T-helper 1 cell (primary cell): ENCODE results near the gene ZNF280B.
"Not testable (repeated sequence)": the region's sequence is repeated elsewhere in the genome, so short reads cannot be mapped to it uniquely, and the experiment has no call there.

Experiments
- DNase-seq, 5 donors: peaks; one replicate each; pipeline ENCODE4 v3.0.0-alpha.2; 2012 to 2020

ZNF280B gene

DNA sequence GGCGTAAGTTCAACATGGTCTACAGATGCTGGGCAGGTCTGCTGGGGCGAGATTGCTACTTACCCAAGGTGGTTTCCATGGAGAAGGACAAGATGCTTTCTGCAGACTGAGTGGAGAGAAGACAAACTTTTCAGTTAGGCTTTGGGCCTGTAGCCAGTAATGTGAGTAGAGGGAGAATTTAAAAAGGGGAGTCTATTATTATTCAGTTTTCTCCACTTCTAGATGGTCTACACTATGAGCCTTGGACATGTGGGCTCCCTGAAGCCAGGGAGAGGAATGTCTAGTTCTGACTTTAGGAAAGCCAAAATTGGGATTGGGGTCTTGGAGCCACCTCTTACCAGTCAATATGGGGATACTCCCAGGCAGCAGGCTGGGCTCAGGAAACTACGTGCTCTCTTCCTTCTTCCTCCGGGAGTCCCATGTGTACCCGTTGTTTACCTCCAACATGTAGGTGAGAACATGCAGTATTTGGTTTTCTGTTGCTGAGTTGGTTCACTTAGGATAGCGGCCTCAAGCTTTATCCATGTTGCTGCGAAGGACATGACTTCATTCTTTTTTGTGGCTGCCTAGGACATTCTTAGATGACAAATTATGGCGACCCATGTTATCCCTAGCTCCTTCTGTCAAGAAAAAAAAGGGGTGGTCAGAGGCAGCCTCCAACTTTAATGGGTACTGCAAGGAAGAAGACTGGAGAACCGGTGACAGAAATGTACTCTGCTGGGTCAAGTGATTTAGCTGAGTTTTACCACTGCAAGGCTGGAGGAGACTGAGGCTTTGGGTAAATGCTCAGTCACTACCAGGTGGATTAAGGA lies 26.3 kb upstream of the ZNF280B start:
- DNase-seq, result no peak

DNA sequence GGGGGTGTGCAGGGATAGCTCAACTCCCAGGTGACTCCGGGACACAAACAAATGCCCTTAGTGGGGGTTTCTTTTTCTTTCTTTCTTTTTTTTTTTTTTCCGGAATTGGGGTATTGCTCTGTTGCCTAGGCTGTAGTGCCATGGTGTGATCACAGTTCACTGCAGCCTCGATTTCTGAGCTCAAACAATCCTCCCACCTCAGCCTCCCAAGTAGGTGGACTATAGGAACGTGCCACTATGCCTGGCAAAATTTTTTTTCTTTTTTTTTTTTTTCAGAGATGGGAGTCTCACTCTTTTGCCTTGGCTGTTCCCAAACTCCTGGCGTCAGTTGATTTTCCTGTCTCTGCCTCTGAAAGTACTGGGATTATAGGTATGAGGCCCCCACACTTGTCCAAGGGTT lies 25.3 kb upstream of the ZNF280B start:
- DNase-seq, result no peak

- DNase-seq, result no peak
Observed at GRCh38 chr22:22533417-22533816, 24.9 kb upstream of the ZNF280B start.

DNA sequence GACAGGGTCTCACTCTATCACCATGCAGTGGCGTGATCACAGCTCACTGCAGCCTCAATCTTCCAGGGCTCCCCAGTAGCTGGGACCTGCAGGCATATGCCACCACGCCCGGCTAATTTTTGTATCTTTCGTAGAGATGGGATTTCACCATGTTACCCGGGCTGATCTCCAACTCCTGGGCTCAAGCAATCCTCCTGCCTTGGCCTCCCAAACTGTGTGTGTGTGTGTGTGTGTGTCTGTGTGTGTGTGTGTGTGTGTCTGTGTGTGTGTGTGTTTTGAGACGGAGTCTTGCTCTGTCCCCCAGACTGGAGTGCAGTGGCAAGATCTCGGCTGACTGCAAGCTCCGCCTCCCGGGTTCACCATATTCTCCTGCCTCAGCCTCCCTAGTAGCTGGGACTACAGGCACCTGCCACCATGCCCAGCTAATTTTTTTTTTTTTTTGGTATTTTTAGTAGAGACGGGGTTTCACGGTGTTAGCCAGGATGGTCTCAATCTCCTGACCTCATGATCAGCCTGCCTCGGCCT lies 24.1 kb upstream of the ZNF280B start:
- DNase-seq, result not testable (repeated sequence)

- DNase-seq, result no peak
Observed at GRCh38 chr22:22531770-22532546, 23.4 kb upstream of the ZNF280B start.

GRCh38 chr22:22528780-22529179 lies 20.2 kb upstream of the ZNF280B start:
- DNase-seq, result no peak

GRCh38 chr22:22527312-22527711 lies 18.8 kb upstream of the ZNF280B start:
- no peak for DNase-seq

DNA sequence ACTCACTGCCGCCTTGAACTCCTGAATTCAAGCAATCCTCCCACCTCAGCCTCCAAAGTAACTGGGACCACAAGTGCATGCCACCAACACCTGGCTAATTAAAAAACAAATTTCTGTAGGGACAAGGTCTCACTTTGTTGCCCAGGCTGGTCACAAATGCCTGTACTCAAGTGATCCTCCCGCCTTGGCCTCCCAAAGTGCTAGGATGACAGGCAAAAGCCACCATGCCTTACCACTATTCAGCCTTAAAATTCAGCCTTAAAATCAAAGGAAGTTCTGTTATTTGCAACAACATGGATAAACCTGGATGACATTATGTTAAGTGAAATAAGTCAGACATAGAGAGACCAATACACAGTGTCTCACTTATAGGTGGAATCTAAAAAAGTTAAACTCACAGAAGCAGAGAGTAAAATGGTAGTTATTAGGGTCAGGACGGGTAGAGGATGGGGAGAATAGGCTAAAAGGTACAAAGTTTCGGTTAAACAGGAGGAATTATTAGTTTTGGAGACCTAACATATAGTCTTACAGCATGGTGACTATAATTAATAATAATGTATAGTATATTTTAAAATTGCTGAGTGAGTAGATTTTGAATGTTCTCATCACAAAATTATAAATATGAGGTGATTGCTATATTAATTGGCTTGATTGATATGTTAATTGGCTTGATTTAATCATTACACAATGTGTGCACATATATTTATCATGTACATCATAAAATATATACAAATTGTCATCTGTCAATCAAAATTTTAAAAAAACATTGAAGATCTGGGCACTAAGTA lies 17.8 kb upstream of the ZNF280B start:
- no peak for DNase-seq

DNA sequence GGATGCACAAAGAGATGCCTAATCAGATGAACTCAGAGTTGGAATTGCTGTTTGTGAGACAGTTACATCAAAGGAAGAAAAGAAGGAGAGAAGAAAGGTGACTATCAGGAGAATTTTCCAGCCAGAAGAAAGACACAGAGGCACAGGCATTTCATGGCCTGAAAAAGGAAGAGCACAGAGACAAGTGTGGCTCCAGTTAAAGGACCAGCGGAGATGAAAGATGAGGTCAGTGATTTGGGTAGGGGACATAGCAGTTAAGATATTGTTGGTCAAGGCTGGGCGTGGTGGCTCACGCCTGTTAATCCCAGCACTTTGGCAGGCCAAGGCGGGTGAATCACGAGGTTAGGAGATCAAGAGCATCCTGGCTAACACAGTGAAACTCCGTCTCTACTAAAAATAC lies 15.0 kb upstream of the ZNF280B start:
- no peak for DNase-seq

- DNase-seq, result no peak
Observed at GRCh38 chr22:22521631-22522030, 13.1 kb upstream of the ZNF280B start.

GRCh38 chr22:22520667-22521602 lies 12.4 kb upstream of the ZNF280B start:
- no peak for DNase-seq

DNA sequence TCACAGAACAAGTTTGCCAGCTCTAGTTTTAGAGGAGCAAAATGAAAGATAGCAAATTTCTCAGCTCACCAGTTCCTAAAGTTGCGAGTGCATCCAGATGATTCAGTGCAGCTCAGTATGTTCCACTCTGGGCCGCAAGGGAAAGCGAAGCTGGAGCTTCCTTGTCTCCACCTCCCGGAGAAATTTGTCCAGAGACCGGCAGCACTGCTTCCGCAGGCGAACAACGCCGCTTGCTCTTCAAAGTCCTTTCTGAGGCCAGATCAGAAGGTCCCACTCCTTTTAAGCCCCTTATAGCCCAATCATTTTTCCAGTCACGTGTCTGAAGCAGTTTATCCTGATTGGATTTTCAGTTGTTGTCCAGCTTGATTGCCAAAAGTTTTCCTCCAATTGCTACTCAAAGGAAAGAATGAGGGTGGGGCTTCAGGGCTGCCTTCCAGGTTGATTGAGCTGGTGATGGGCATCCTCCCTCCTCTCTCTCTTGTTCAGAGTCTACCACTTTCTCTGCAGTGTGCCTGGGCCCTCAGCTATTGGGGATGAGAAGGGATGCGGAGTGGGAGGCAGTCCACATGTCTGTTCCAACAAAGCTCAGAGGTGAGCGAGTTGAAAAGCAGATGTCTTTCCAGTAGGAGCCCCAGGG lies 11.6 kb upstream of the ZNF280B start, which contains the start of gene ZNF280A:
TSS of gene ZNF280A (minus strand) at position 251 of the 637 bp plus-strand sequence. CDS start 4,640 bp downstream, outside the sequence.
- no peak for DNase-seq

DNA sequence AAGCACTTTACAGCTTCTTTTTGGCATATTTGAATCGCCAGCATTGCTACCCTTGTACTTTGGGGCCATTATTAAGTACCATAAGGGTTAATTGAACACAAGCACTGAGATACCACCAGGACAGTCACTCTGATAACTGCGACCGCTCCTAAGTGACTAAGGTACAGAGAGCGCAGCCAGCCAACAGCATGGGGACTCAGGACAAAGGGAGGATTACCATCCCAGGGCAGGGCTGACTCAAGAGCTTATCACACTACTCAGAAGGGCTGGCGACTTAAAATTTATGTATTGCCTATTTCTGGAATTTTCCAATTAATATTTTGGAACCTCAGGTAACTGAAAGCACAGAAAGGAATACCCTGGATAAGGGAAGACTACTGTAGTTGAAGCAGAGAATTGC lies 11.0 kb upstream of the ZNF280B start:
- no peak for DNase-seq

DNA sequence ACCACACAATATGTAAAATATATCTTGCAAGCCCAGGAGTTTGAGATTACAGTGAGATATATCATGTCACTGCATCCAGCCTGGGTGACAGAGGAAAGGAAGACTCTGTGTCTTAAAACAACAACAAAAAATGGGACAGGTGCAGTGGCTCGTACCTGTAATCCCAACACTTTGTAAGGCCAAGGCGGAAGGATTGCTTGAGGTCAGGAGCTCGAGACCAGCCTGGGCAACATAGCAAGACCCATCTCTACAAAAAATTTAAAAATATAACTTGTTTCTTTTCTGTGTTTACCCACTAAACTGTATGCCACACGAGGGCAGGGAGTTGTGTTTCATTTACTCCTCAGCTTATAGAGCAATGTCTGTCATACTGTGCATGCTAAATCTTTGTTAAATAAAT lies 8.4 kb upstream of the ZNF280B start:
- no peak for DNase-seq

DNA sequence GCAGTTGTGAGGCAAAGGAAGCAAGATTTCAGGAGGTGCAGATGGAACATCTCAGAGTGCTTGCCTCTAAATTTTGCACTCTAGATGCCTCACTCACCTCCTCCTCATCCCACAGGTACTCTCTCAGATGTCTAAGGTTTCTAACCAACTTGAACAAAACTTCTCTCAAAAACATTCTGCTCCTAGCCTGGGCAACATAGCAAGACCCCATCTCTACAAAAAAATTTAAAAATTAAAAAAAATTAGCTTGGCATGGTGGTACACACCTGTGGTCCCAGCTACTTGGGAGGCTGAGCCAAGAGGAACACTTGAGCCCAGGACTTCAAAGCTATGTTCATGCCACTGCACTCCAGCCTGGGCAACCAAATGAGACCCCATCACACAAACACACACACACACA lies 7.3 kb upstream of the ZNF280B start:
- no peak for DNase-seq

DNA sequence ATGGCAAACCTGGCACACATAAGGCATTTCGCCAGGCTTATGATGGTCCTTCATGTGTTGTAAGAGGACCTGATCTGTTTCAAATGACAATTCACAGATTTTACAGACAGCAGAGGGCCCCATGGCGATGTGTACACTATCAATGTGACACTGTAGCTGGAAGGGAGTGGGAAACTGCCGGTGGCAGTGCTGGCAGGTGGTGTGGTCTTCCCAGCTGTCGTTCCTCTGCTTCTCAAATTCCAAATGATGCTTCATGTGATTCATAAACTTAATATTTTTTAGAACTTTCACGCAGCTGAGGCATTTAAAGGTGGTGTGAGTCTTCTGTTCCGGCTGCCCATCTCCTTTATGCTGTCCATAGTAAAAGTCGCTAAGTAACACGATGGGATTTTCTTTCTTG lies 5.9 kb upstream of the ZNF280B start:
- not testable (repeated sequence) for DNase-seq

DNA sequence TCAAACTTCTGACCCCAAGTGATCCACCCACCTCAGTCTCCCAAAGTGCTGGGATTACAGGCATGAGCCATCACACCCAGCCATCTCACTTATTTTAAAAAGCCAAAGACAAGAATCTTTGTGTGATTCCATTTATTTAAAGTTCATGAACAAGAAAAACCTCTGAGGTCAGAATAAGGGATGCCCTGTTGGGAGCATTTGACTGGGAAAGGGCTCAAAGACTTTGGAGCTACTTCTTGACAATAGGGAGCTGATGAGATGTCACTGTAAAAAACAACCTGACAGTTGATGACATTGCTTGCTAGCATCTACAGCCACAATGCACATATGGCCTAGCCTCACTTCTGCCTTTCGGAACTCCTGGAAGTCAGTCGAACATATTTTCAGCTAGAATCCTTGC lies 5.1 kb upstream of the ZNF280B start:
- no peak for DNase-seq

DNA sequence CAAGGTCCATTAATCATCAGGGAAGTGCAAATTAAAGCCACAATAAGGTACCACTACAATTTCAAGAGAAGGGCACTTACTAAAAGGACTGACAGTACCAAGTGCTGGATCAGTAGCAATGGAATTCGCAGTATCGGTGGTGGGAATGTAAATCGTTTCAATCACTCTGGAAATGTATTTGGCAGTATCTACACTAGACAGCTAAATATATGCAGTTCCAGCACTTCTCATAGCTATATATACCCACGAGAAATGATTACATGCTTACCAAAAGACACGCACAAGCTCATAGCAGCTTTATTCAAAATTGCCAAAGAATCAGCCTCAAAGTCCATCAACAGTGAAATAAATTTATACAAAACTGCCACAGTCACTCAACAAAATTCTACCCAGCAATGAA lies 4.4 kb upstream of the ZNF280B start:
- DNase-seq, result no peak

DNA sequence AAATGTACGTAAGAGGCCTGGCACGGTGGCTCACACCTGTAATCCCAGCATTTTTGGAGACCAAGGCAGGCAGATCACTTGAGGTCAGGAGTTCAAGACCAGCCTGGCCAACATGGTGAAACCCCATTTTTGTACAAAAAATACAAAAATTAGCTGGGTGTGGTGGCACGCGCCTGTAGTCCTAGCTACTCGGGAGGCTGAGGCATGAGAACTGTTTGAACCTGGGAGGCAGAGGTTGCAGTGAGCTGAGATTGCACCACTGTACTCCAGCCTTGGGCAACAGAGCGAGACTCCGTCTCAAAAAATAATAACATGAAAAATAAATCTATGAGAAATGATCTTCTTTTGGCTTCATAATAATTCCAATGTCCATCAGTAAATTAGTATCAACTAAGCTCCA lies 2.3 kb upstream of the ZNF280B start:
- not testable (repeated sequence) for DNase-seq

DNA sequence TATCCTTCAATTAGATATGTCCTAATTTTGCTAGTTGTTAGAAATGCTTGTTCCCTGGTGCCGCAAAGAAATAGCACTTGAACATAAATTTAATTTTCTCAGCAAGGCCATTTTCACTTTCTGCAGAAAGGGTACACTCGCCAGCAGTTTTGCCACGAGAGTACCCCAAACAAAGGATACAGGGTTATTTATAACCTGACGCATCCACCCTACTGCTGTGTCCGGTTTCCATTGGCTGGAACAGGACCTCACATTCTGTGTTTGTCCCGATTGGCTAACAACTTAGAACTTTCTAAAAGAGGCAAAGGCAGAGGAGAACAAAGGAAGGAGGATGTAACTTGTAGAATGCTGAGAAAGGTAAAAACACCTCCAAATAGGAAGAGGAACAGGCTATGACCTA lies 1.4 kb upstream of the ZNF280B start:
- DNase-seq, result not testable (repeated sequence)

GRCh38 chr22:22507743-22508273 lies 734 bp downstream of the ZNF280B start:
- DNase-seq, result no peak
